ENCODE data around the gene STK39.
"Not testable (repeated sequence)": the region's sequence is repeated elsewhere in the genome, so short reads cannot be mapped to it uniquely, and the experiment has no call there.

The STK39 gene

GRCh38 chr2:168079236-168079635, 168.2 kb downstream of the STK39 start:
- DNase-seq, result no peak

GRCh38 chr2:168076731-168077130, 170.7 kb downstream of the STK39 start:
- no peak for DNase-seq

DNA sequence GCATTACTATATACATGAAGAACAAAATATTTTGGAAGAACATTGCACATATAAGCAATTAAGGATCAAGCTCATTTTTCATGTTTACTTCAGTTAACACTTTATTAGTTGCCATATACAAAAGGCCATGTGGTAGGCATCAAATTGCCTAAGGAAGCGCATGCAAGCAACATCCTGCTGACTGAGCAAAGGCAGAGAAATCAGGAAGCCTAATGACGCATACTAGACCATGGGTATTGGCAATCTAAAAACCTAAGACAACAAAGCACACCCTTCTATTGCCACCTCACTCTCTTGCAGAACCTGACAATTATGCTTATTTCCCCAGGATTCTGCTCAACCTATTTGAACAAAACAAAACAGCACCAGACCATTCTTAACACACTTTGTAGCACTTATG, 171.9 kb downstream of the STK39 start:
- no peak for DNase-seq

- no peak for DNase-seq
Measured at GRCh38 chr2:168072626-168073303, 174.6 kb downstream of the STK39 start.

- no peak for DNase-seq
Measured at GRCh38 chr2:168064011-168064998, 183.1 kb downstream of the STK39 start.

DNA sequence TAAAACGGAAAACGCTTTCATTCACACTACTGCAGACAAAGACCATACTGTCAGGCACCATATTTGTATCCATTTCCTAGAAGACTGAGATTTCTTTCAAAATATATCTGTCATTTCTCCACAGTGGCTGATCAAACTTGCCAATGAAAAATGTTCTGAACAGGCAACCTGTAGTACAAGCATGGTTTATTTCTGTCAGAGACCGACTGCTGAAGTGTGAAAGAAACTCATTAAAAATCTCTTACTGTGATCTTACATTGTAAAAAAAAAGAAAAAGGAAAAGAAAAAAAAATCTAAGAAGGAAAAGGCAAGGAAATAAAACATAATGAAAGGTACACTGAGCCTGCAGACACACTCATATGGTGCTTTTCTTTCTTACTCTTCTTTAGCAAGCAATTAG, 184.5 kb downstream of the STK39 start:
- DNase-seq, result no peak

DNA sequence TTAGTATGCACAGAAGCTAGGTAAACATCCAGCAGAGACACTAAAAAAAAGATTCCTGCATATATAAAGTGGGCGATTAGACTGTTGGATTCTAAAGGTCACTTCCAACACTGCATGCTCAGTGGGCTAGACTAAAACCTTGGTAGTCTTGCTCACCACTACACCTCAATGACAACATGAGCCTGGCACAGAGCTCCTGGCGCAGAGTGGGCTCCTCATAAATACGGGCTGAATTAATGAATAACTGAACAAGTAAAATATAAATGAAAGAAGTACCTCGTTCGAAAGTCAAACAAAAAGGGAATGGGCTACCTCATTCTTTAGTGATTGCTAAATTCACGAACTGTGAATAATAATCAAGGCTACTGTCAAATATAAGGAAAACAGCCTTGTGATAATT, 185.3 kb downstream of the STK39 start:
- DNase-seq, result no peak

DNA sequence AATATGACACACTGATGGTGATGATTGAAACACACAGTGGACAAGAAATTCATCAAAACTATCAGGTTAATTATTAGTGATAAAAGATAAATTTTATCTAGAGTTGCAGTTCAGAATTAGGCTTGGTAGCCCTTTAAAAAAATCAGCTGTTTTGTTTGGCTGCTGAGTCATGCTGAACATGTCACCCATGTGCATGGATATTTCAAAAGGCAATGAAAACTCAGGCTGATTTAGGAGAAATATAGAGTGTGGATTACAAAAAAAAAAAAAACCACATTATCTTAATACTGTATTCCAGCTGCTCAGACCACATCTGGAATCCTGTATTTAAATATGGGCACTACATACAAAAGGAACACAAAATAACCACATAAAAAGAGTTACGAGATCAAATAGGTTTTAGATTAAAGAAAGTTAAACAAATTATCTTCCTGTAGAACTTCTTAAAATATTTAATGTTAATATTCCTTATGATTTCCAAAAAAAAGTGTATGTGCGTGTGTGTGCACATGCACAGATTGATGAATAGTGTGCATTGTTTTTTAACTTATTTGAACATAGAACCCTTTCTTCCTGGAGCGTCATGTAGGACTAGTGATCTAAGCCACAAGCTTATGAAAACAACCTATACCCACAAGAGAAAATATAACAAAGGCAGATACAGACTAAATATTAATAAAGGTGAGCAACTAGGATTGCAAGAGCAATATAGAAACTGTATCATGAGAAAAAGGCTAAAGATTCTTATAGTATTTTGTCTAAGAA, 186.2 kb downstream of the STK39 start:
- no peak for DNase-seq

DNA sequence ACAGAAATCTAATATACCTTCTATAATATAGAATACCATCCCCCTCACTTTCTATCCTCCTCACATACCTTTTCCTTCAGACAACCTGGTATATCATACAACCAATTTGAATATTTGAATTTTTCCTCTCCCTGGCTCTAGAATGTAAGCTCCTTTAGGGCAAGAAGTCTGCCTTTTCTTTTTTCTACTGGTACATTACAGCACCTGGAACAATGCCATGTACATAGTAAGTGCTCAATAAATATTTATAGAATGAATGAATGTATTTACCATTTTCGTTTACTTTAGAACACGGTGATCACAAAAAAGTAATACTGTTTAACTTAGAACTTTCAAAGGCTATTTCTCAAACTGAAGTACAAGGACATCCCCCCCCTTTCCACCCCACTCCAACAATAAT, 187.6 kb downstream of the STK39 start:
- no peak for DNase-seq

DNA sequence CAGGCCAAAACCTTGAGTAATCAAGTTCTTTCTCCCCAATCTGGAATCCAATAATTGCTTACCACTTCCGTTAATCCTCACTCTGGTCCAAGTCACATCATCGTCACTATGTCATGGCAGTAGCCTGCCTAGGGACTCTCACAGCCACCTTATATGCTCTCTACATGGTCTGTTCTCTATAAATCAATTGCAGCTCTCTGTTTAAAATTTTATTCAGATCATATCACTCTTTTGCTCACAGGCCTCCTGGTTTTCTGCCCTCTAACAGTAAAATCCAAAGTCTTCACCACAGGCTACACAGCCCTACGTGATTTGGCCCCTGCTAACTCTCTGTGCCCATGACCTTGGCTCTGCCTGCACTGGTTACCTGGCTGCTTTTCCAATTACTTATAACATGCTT, 188.7 kb downstream of the STK39 start:
- no peak for DNase-seq

GRCh38 chr2:168056242-168056787, 191.1 kb downstream of the STK39 start:
- DNase-seq, result no peak

GRCh38 chr2:168054657-168055056, 192.7 kb downstream of the STK39 start:
- no peak for DNase-seq

GRCh38 chr2:168053676-168054075, 193.7 kb downstream of the STK39 start:
- DNase-seq, result no peak

DNA sequence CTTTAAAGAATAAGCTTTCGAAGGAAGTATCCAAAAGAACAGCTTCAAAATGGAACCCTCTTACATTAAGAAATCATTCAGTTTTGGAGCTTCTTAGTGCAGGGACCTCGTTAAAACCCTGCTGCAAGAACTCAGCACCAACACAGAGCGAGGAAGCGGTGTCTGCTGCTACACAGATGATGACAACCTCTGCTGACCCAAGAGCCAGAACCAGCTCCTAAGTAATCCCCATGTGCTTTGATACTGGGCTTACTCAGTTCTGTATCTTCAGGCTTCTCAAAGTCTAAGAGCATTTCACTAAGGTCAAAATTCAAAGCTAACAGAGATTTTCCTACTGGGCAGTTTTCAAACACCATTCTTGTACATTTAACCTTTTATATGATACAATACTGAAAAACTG, 194.6 kb downstream of the STK39 start:
- no peak for DNase-seq

DNA sequence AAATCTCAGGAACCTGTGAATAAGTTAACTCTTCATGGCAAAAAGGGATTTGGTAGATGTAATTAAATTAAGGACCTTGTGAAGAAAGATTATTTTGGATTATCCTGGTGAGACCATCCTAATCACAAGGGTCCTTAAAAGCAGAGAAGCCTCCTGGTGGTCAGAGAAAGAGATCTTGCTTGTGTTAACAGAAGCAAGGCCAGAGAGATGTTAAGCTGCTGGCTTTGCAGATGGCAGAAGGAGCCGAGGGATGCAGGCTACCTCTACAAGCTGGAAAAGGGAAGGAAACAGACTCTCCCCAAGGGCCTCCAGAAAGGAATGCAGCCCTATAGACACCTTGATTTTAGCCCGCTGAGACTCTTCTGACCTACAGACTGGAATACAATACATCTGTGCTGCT, 197.0 kb downstream of the STK39 start:
- DNase-seq, result no peak

GRCh38 chr2:168049609-168050008, 197.8 kb downstream of the STK39 start:
- no peak for DNase-seq

DNA sequence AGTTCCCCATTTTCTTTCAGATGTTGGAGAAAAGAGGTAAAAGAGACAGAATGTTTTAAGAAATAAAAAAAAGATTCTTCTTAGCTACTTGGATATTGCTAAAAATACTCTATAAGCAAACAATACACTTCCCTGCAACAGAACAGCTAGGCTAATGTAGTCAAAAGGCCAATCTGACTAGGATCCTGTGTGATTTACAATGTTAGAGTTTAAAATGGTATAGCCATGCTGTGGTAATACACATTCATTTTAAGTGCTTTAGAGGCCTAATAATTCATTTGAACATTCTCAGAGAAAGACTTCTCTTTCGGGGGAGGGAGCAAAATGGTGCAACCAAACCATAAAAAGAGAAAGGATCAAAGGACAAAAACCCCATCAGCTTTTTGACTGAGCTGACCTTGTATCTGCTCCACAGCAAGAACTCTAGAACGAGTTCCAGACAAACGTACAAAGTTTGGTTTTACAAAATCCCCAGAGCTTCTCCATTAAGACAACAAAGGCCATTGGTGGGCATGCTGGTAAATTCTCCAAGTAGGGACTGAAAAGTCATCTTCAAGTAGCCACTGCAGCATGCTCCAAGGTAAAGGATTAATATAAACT, 200.2 kb downstream of the STK39 start:
- DNase-seq, result no peak

GRCh38 chr2:168044579-168044978, 202.8 kb downstream of the STK39 start:
- DNase-seq, result no peak

DNA sequence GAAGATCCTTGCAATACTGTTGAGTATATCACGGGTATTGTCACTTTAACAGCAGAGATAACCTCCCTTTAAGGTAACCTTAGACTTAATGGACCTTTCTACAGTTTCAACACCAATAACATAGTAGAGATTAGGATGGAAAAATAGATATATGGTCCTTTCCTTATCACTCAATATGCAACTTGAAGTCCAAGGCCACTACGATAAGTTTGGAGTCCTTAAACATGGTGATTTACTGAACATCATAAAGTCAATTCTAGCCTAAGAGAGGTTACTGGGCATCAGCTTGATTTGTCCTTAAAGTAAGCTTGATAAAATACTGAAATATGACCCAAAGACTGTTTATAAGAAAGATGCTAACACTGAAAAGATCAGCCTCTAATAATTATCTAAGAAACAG, 203.2 kb downstream of the STK39 start:
- no peak for DNase-seq

- DNase-seq, result not testable (repeated sequence)
Measured at GRCh38 chr2:168042127-168042824, 205.1 kb downstream of the STK39 start.

GRCh38 chr2:168039881-168040280, 207.5 kb downstream of the STK39 start:
- no peak for DNase-seq

- DNase-seq, result no peak
Measured at GRCh38 chr2:168037778-168038177, 209.6 kb downstream of the STK39 start.
